Common myeloid progenitor, CD34-positive (primary cell): ENCODE results near the gene STARD10.

Source experiments
- CTCF ChIA-PET: fragments of 350-600 bp; sonication (Branson Sonifier 250); formaldehyde crosslinking; loops from one replicate; lab custom pipeline; 2021; ENCODE audit warnings: antibody characterized with exemption; lab: Charles Lee
- POLR2A ChIA-PET: fragments of 350-600 bp; sonication (Branson Sonifier 250); formaldehyde crosslinking; loops from one replicate; lab custom pipeline; 2021; ENCODE audit warnings: antibody characterized with exemption; lab: Charles Lee
- DNase-seq, 3 donors: peaks; one replicate each; pipeline versions ENCODE4 v3.0.0 to v3.0.0-alpha.2; 2013
- H3K27ac ChIP-seq, 2 experiments: 1 replicate in 1 of 2; 2 replicates in 1 of 2; pipeline ENCODE4 v1.7.0; 2013; ENCODE audit warnings: inconsistent platforms in 2 of 2, low read length in 2 of 2, mild to moderate bottlenecking in 2 of 2, low read depth in 1 of 2, moderate library complexity in 1 of 2; ENCODE audit not compliant: severe bottlenecking in 2 of 2, insufficient read depth in 1 of 2, poor library complexity in 1 of 2
- H3K27me3 ChIP-seq, 5 experiments: replicated peaks in 2 of 5; 1 replicate in 3 of 5; 2 replicates in 2 of 5; pipeline versions ENCODE4 v1.6.1 to v1.7.0; 2013; ENCODE audit warnings: low read length in 4 of 5, mild to moderate bottlenecking in 2 of 5, moderate library complexity in 2 of 5, inconsistent platforms in 1 of 5; ENCODE audit not compliant: insufficient read depth in 5 of 5, control insufficient read depth in 4 of 5
- H3K36me3 ChIP-seq, 4 experiments: 1 replicate in 2 of 4; 2 replicates in 2 of 4; pipeline versions ENCODE4 v1.6.1 to v1.7.0; 2013; ENCODE audit warnings: low read length in 3 of 4, control low read depth in 1 of 4, mild to moderate bottlenecking in 1 of 4; ENCODE audit not compliant: control insufficient read depth in 4 of 4, insufficient read depth in 4 of 4
- H3K4me1 ChIP-seq, 4 experiments: 1 replicate in 3 of 4; 2 replicates in 1 of 4; pipeline versions ENCODE4 v1.6.1 to v1.7.1; 2013; ENCODE audit warnings: low read length in 3 of 4, mild to moderate bottlenecking in 3 of 4, control low read depth in 1 of 4, inconsistent platforms in 1 of 4, moderate library complexity in 1 of 4; ENCODE audit not compliant: control insufficient read depth in 4 of 4, insufficient read depth in 4 of 4; ENCODE audit errors: control extremely low read depth in 1 of 4
- H3K4me3 ChIP-seq, 7 experiments: 1 replicate in 4 of 7; 2 replicates in 3 of 7; pipeline versions ENCODE4 v1.5.1 to v1.7.0; 2013; ENCODE audit warnings: mild to moderate bottlenecking in 7 of 7, low read length in 6 of 7, moderate library complexity in 6 of 7, inconsistent platforms in 2 of 7, low read depth in 2 of 7, control low read depth in 1 of 7; ENCODE audit not compliant: insufficient read depth in 4 of 7, control insufficient read depth in 1 of 7; ENCODE audit errors: extremely low read depth in 1 of 7
- H3K9me3 ChIP-seq, 5 experiments: 1 replicate in 4 of 5; 2 replicates in 1 of 5; pipeline versions ENCODE4 v1.6.1 to v1.7.1; 2013; ENCODE audit warnings: low read length in 4 of 5, mild to moderate bottlenecking in 2 of 5, inconsistent platforms in 1 of 5, low read depth in 1 of 5, moderate library complexity in 1 of 5; ENCODE audit not compliant: control insufficient read depth in 4 of 5, insufficient read depth in 2 of 5; ENCODE audit errors: control extremely low read depth in 1 of 5
- WGBS: methylation state at CpG from one replicate; pipeline ENCODE4 v1.1.5; 2013; ENCODE audit not compliant: insufficient coverage; 5-methylcytosine and 5-hydroxymethylcytosine counted together

STARD10 gene

DNA sequence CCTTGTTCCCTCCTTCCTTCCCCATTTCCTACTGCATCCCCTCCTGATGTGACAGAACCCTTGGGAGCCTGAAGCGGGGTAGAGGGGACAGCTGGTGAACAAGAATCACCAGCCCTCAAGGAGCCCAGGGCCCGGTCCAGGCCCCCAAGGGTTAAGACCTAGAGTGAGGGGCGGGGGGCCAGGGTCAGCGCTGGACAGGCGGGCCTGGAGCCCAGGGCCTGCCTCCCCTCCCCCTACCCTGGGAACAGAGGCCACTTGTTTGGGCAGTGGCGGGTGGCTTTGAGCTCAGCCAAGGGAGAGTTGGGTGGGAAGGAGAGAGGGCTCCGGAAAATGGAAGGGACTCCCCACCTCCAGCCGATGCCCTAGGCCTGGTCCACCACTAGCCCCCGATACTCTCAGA, 43.8 kb downstream of the STARD10 start:
- peaks cover 1 to 38% (median 28%) of the 10 kb centered on the region in 4 experiments for H3K4me1 ChIP-seq
- CTCF ChIA-PET, result interaction anchor here (0.9 to 1.8 kb wide), 10 partner anchors 8 to 428 kb away, joined by 3 to 5 read pairs (median 4); no protein-coding TSS in a partner anchor
- H3K27ac ChIP-seq, result no peak overlapping the region
- no peaks in the 10 kb centered on the region for H3K27me3 ChIP-seq
- H3K9me3 ChIP-seq, result no peaks in the 10 kb centered on the region
- no peak for DNase-seq
- H3K4me3 ChIP-seq, result no peak overlapping the region
- H3K36me3 ChIP-seq, result peaks cover 0 to 2% (median 0%) of the 10 kb centered on the region in 4 experiments
- WGBS, result 89% methylated on average over 3 of the region's 9 CpGs
- POLR2A ChIA-PET, result no interaction called here

DNA sequence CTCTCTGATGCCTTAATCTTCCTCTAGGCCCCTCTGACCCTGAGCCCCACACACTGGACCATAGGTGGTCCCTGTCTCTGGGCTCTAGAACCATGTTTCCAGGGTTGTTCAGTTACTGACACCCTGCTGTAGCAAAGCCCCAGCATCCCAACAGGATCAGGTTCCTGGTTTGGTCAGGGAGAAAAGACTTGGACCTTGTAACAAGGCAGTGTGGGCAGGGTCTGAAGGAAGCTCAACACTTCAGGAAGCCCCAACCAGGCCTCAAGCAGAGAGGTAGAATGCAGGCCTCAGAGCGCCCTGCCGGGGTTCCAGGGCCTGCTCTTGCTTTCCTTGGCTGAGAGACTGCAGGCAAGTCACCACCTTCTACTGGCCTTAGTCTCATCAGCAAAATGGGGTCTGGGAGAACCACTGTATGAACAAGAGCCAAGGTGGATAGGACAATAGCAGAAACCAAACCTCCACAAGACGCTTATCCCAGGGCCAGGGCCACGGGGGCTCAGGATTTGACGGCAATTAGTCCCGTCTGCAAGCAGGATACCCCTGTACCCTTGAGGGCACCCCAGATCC, 46.5 kb downstream of the STARD10 start:
- peaks cover 2 to 50% (median 33%) of the 10 kb centered on the region in 4 experiments for H3K4me1 ChIP-seq
- POLR2A ChIA-PET, result no interaction called here
- WGBS, result 100% methylated on average over 6 of the region's 6 CpGs
- no peaks in the 10 kb centered on the region for H3K9me3 ChIP-seq
- CTCF ChIA-PET, result interaction anchor here (0.7 to 1.3 kb wide), 3 partner anchors 11 to 69 kb away, joined by 3 to 5 read pairs (median 4); no protein-coding TSS in a partner anchor
- H3K4me3 ChIP-seq, result no peak overlapping the region
- no peaks in the 10 kb centered on the region for H3K36me3 ChIP-seq
- no peak overlapping the region for H3K27ac ChIP-seq
- no peaks in the 10 kb centered on the region for H3K27me3 ChIP-seq
- no peak for DNase-seq

DNA sequence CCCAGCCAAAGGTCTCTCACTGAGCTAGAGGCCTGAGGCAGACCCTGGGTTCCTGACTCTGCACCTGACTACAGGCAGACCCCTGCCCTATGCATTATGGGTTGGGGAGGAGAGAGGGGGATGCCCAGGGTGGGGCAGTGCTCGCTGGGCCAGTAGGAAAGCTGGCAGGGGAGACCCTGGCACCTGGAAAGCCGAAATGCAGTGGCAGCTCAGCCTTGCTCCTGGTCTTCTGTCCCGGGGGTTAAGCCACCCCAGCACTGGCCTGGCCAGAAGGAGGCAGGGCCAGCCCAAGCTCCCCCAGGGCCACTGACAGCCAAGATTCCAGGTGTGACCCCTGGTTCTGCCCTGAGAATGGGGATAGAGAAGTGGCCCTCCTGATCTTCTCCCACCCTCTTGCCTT, 47.0 kb downstream of the STARD10 start:
- ChIA-PET POLR2A (no interaction called here), CTCF (interaction anchor here (0.7 to 1.3 kb wide), 3 partner anchors 10 to 69 kb away, joined by 3 to 5 read pairs (median 4); no protein-coding TSS in a partner anchor)
- no peak for DNase-seq
- peaks cover 8 to 51% (median 35%) of the 10 kb centered on the region in 4 experiments for H3K4me1 ChIP-seq
- no peak overlapping the region for H3K27ac ChIP-seq
- H3K9me3 ChIP-seq, result no peaks in the 10 kb centered on the region
- no peaks in the 10 kb centered on the region for H3K27me3 ChIP-seq
- WGBS, result 93% methylated on average over 2 of the region's 3 CpGs
- H3K36me3 ChIP-seq, result no peaks in the 10 kb centered on the region
- H3K4me3 ChIP-seq, result no peak overlapping the region

DNA sequence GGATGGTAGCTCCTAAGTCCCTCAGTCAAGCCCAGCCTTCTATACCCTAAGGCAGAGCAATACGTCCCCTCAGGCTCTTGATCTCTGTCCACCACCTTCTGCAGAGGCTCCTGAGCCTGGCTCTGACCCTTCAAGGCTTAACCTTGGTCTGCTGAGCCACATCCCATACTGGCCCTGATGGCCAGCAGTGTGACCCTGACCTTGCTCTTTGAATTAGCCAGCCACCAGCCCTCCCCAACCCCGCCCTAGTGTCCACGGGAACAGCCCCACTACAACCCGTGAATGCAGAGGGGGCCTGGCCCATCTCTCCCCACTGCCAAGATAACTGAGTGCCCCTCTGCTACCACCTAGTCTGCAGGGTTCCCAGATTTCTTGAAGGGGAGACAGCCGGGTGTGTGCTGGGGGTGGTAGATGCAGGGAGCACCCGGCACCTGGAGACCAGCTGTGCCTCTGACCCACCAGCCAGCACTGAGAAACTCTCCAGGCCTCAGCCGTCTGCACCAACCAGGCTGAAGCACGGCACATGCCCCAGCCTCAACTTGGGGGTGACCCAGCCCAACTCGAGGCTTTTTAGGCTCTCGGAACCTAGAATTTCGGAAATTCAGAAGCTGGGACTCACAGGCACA, 47.8 kb downstream of the STARD10 start:
- Histone ChIP-seq H3K4me3 (no peak overlapping the region), H3K27ac (no peak overlapping the region), H3K36me3 (no peaks in the 10 kb centered on the region), H3K9me3 (no peaks in the 10 kb centered on the region), H3K4me1 (peaks cover 9 to 51% (median 35%) of the 10 kb centered on the region in 4 experiments), H3K27me3 (no peaks in the 10 kb centered on the region)
- DNase-seq, result no peak
- ChIA-PET CTCF (interaction anchor here (1.2 to 1.3 kb wide), 2 partner anchors 10 to 14 kb away, joined by 4 to 5 read pairs; no protein-coding TSS in a partner anchor), POLR2A (no interaction called here)
- WGBS, result 100% methylated on average over 6 of the region's 11 CpGs

DNA sequence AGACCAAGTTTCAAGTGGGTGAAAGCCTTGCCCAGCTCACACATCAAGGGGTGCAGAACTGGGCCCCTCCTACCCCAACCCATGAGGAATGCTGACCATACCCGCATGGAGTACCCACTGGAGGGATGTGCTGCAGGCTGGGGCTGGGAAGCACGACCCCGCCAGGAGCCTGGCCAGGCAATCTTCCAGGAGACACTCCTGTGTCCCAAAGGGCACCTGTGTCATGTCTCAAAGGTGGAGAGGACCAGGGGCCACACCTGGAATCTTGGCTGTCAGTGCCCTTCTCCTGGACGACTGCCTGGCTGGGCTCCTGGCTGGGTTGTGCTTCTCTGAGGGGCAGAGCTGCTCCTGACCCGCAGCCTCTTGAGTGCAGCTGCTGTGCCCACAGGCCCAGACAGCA, 48.3 kb downstream of the STARD10 start:
- Histone ChIP-seq H3K4me3 (no peak overlapping the region), H3K27ac (no peak overlapping the region), H3K27me3 (no peaks in the 10 kb centered on the region), H3K9me3 (no peaks in the 10 kb centered on the region), H3K4me1 (peaks cover 9 to 51% (median 35%) of the 10 kb centered on the region in 4 experiments), H3K36me3 (no peaks in the 10 kb centered on the region)
- ChIA-PET CTCF (interaction anchor here (0.6 kb wide), 1 partner anchor 30 kb away, joined by 3 read pairs; no protein-coding TSS in a partner anchor), POLR2A (no interaction called here)
- 96% methylated on average over 5 of the region's 5 CpGs for WGBS
- DNase-seq, result no peak

DNA sequence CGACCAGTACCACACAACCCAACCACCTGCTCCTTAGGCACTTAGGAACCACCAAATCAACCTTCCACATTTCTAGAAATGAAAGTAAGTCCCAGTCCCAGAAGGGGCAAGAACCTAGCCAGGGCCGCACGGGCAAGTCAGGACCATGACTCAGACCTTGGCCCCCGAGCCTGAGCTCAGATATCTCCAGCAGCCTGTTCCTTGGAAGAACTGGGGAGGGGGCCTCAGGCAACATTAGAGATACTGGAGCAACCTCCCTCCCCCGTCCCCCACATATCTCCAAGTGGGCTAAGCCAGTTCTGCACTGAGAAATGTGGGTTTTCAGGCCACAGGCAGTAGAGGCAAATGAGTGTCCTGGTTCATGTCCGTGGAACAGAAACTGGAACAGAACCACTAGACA, 49.4 kb downstream of the STARD10 start:
- CTCF ChIA-PET, result interaction anchor here (1.6 kb wide), 1 partner anchor 48 kb away, joined by 5 read pairs; no protein-coding TSS in a partner anchor
- H3K9me3 ChIP-seq, result no peaks in the 10 kb centered on the region
- H3K36me3 ChIP-seq, result no peaks in the 10 kb centered on the region
- H3K4me3 ChIP-seq, result no peak overlapping the region
- 92% methylated on average over 3 of the region's 6 CpGs for WGBS
- H3K27ac ChIP-seq, result peak overlapping the region in 1 of 2 experiments; percentile 18
- H3K4me1 ChIP-seq, result peaks cover 13 to 56% (median 44%) of the 10 kb centered on the region in 4 experiments
- no peaks in the 10 kb centered on the region for H3K27me3 ChIP-seq
- POLR2A ChIA-PET, result no interaction called here
- peak in 1 of 3 donors; percentile 32 for DNase-seq
